CD14-positive monocyte (primary cell): ENCODE measurements around the gene PISD. TPM values are rescaled to one million over a fixed set of nuclear protein-coding genes. Genes with fewer than 3 reads are reported as not detected.
A peak's percentile ranks its signal among the peaks of the same experiment; 100 is the strongest.

Source experiments
- DNase-seq, 3 donors: peaks; one replicate each; pipeline ENCODE4 v3.0.0-alpha.2; 2011 to 2022
- H2AFZ ChIP-seq: 2 replicates; pipeline ENCODE4 v1.6.0; 2012; ENCODE audit warnings: mild to moderate bottlenecking, low read depth, low read length, inconsistent platforms; ENCODE audit not compliant: insufficient read depth, poor library complexity, severe bottlenecking
- H3K27ac ChIP-seq, 2 donors: 1 replicate in 1 of 2; 2 replicates in 1 of 2; pipeline ENCODE4 v1.5.1; 2012 to 2013; ENCODE audit warnings: low read length in 2 of 2, control low read depth in 1 of 2, inconsistent platforms in 1 of 2, low read depth in 1 of 2, mild to moderate bottlenecking in 1 of 2
- H3K27me3 ChIP-seq, 2 donors: one replicate each; pipeline versions ENCODE4 v1.6.0 to v1.6.1; 2011 to 2013; ENCODE audit warnings: low read length in 2 of 2; ENCODE audit not compliant: control insufficient read depth in 2 of 2, insufficient read depth in 2 of 2
- H3K36me3 ChIP-seq, 2 donors: replicated peaks in 1 of 2; 1 replicate in 1 of 2; 2 replicates in 1 of 2; pipeline versions ENCODE4 v1.5.1 to v1.6.1; 2012 to 2013; ENCODE audit warnings: low read length in 2 of 2, control low read depth in 1 of 2, inconsistent platforms in 1 of 2, mild to moderate bottlenecking in 1 of 2; ENCODE audit not compliant: insufficient read depth in 2 of 2, control insufficient read depth in 1 of 2
- H3K4me1 ChIP-seq, 2 donors: 1 replicate in 1 of 2; 2 replicates in 1 of 2; pipeline versions ENCODE4 v1.5.1 to v1.6.1; 2012 to 2013; ENCODE audit warnings: low read length in 2 of 2, control low read depth in 1 of 2, inconsistent platforms in 1 of 2, mild to moderate bottlenecking in 1 of 2, moderate library complexity in 1 of 2; ENCODE audit not compliant: insufficient read depth in 2 of 2, control insufficient read depth in 1 of 2
- H3K4me2 ChIP-seq: replicated peaks from 2 replicates; pipeline ENCODE3; 2012; ENCODE audit warnings: low read length, moderate library complexity, mild to moderate bottlenecking; ENCODE audit not compliant: poor library complexity, severe bottlenecking; ENCODE audit errors: extremely low read depth
- H3K4me3 ChIP-seq, 3 experiments: fragments of 200-600 bp in 1 of 3; sonication (generic) in 1 of 3; replicated peaks in 1 of 3; 1 replicate in 2 of 3; 2 replicates in 1 of 3; pipeline ENCODE4 v1.5.1; 2011 to 2013; ENCODE audit warnings: low read length in 3 of 3, mild to moderate bottlenecking in 3 of 3, control low read depth in 2 of 3, low read depth in 2 of 3, inconsistent platforms in 1 of 3, moderate library complexity in 1 of 3
- H3K79me2 ChIP-seq: 2 replicates; pipeline ENCODE4 v1.6.0; 2012; ENCODE audit warnings: mild to moderate bottlenecking, control low read depth, inconsistent platforms, low read length, moderate library complexity; ENCODE audit not compliant: insufficient read depth
- H3K9ac ChIP-seq: 2 replicates; pipeline ENCODE4 v1.6.0; 2017; ENCODE audit warnings: low read length, mild to moderate bottlenecking; ENCODE audit not compliant: insufficient read depth, poor library complexity, severe bottlenecking
- H3K9me3 ChIP-seq, 2 donors: replicated peaks in 1 of 2; 1 replicate in 1 of 2; 2 replicates in 1 of 2; pipeline versions ENCODE4 v1.5.1 to v1.6.1; 2012 to 2013; ENCODE audit warnings: low read length in 2 of 2, control low read depth in 1 of 2; ENCODE audit not compliant: control insufficient read depth in 1 of 2, insufficient read depth in 1 of 2
- H4K20me1 ChIP-seq: 2 replicates; pipeline ENCODE4 v1.6.0; 2012; ENCODE audit warnings: mild to moderate bottlenecking, low read length, control low read depth, moderate library complexity; ENCODE audit not compliant: insufficient read depth
- H3K27ac Mint-ChIP-seq, 7 donors: one replicate each; pipeline ENCODE4 v1.8.0; 2020; ENCODE audit warnings: mild to moderate bottlenecking in 7 of 7, mixed read lengths in 7 of 7, moderate library complexity in 6 of 7, inconsistent platforms in 2 of 7
- H3K27me3 Mint-ChIP-seq, 3 donors: one replicate each; pipeline ENCODE4 v1.8.0; 2021 to 2022; ENCODE audit warnings: low read depth in 3 of 3, mild to moderate bottlenecking in 3 of 3, mixed read lengths in 3 of 3, moderate library complexity in 3 of 3, inconsistent platforms in 1 of 3
- H3K36me3 Mint-ChIP-seq, 2 donors: one replicate each; pipeline ENCODE4 v1.8.0; 2020; ENCODE audit warnings: mixed read lengths in 2 of 2, inconsistent platforms in 1 of 2, mild to moderate bottlenecking in 1 of 2
- H3K4me1 Mint-ChIP-seq: one replicate; pipeline ENCODE4 v1.8.0; 2020; ENCODE audit warnings: mild to moderate bottlenecking, mixed read lengths
- H3K4me3 Mint-ChIP-seq, 2 donors: one replicate each; pipeline ENCODE4 v1.8.0; 2020; ENCODE audit warnings: mild to moderate bottlenecking in 2 of 2, mixed read lengths in 2 of 2, moderate library complexity in 1 of 2
- H3K9me3 Mint-ChIP-seq, 7 donors: one replicate each; pipeline ENCODE4 v1.8.0; 2020 to 2022; ENCODE audit warnings: mixed read lengths in 7 of 7, mild to moderate bottlenecking in 6 of 7, moderate library complexity in 6 of 7, inconsistent platforms in 2 of 7
- CTCF ChIP-seq: fragments of 200-600 bp; IDR thresholded peaks from one replicate; pipeline ENCODE4 v1.8.0; 2022; ENCODE audit warnings: antibody characterized with exemption, mild to moderate bottlenecking
- WGBS: methylation state at CpG from one replicate; pipeline ENCODE4 v1.1.5; 2013; ENCODE audit warnings: missing lambda C conversion rate; ENCODE audit not compliant: insufficient coverage; 5-methylcytosine and 5-hydroxymethylcytosine counted together
- intact Hi-C, 2 donors: fragments of 100-400 bp; cut with micrococcal nuclease; formaldehyde crosslinking; loops; one replicate each; pipeline versions ENCODE4 v1.15.0 to v1.15.1; 2023
- polyA plus RNA-seq, 3 donors: library from polyadenylated mRNA; depleted of rRNA in 1 of 3; unstranded in 2 of 3; stranded (reverse) in 1 of 3; fragments of 300-500 nt in 2 of 3; fragments of >200 nt in 1 of 3; fragmentation: Illumina TruSeq in 2 of 3; gene quantifications; 1 replicate in 2 of 3; 2 replicates in 1 of 3; pipeline ENCODE4 v1.2.3, GENCODE V29; 2012 to 2021

PISD gene
- polyA plus RNA-seq, 3 donors = 38.1 to 112 (median 45.3) TPM

GRCh38 chr22:31610611-31611010 is 51.4 kb downstream of the PISD start:
- intact Hi-C loops = no loop called here
- peak overlapping the region in 2 of 7 donors; percentile 19 to 80 for H3K27ac Mint-ChIP-seq

GRCh38 chr22:31609716-31610115 is 52.3 kb downstream of the PISD start:
- H3K27ac ChIP-seq = no peak overlapping the region
- Mint-ChIP-seq H3K27me3 (peaks cover 0 to 1% (median 0%) of the 10 kb centered on the region in 3 donors), H3K4me3 (no peak overlapping the region), H3K9me3 (no peaks in the 10 kb centered on the region), H3K4me1 (peaks cover 3% of the 10 kb centered on the region), H3K27ac (no peak overlapping the region), H3K36me3 (peaks cover 37 to 38% of the 10 kb centered on the region in 2 donors)
- no peaks in the 10 kb centered on the region for H3K9me3 ChIP-seq
- H2AFZ ChIP-seq = no peak overlapping the region
- peak overlapping the region; percentile 4 for H3K9ac ChIP-seq
- TF ChIP-seq CTCF = no peak
- no peaks in the 10 kb centered on the region for H3K4me1 ChIP-seq
- DNase-seq = no peak
- H3K27me3 ChIP-seq = no peaks in the 10 kb centered on the region
- intact Hi-C loops = no loop called here
- no peaks in the 10 kb centered on the region for H4K20me1 ChIP-seq
- WGBS = 94% methylated on average over 10 of the region's 10 CpGs
- H3K36me3 ChIP-seq = peaks cover 12 to 27% of the 10 kb centered on the region in 2 donors
- H3K79me2 ChIP-seq = no peaks in the 10 kb centered on the region
- no peak overlapping the region for H3K4me3 ChIP-seq
- H3K4me2 ChIP-seq = no peak overlapping the region

More at GRCh38 chr22:31610611-31611010, 51.4 kb downstream of the PISD start:
- H3K27me3 Mint-ChIP-seq = peaks cover 0 to 1% (median 0%) of the 10 kb centered on the region in 3 donors
- no peak overlapping the region for H3K4me3 Mint-ChIP-seq
- Histone ChIP-seq H3K9ac (no peak overlapping the region), H3K27me3 (no peaks in the 10 kb centered on the region), H2AFZ (no peak overlapping the region), H3K4me3 (no peak overlapping the region), H3K4me2 (no peak overlapping the region), H3K27ac (no peak overlapping the region), H3K9me3 (no peaks in the 10 kb centered on the region), H3K36me3 (peaks cover 12 to 27% of the 10 kb centered on the region in 2 donors), H3K4me1 (peaks cover 2 to 7% of the 10 kb centered on the region in 2 donors), H3K79me2 (no peaks in the 10 kb centered on the region), H4K20me1 (peaks cover 9% of the 10 kb centered on the region)
- TF ChIP-seq CTCF = no peak
- no peaks in the 10 kb centered on the region for H3K9me3 Mint-ChIP-seq
- peaks cover 9% of the 10 kb centered on the region for H3K4me1 Mint-ChIP-seq
- peaks cover 33 to 38% of the 10 kb centered on the region in 2 donors for H3K36me3 Mint-ChIP-seq
- WGBS = 90% methylated on average over 2 of the region's 6 CpGs
- no peak for DNase-seq
